Ascending aorta (tissue), 2 donors: Measurements from ENCODE around the gene DDX28. TPM values are rescaled to one million over a fixed set of nuclear protein-coding genes. Genes with fewer than 3 reads are reported as not detected.
"Not testable (repeated sequence)": the region's sequence is repeated elsewhere in the genome, so short reads cannot be mapped to it uniquely, and the experiment has no call there.

Source experiments
- DNase-seq, 2 donors: peaks; one replicate each; pipeline ENCODE4 v3.0.0-alpha.2; 2019; ENCODE audit warnings: low spot score in 2 of 2
- H3K27ac ChIP-seq, 2 donors: fragments of 200-600 bp; sonication (generic); one replicate each; pipeline ENCODE4 v1.5.1; 2016 to 2017; ENCODE audit warnings: mild to moderate bottlenecking in 1 of 2
- H3K27me3 ChIP-seq: fragments of 200-600 bp; sonication (generic); one replicate; pipeline ENCODE4 v1.5.1; 2017
- H3K36me3 ChIP-seq, 2 donors: fragments of 200-600 bp; sonication (generic); one replicate each; pipeline ENCODE4 v1.5.1; 2016
- H3K4me1 ChIP-seq, 2 donors: fragments of 200-600 bp; sonication (generic); one replicate each; pipeline ENCODE4 v1.5.1; 2016 to 2017; ENCODE audit warnings: mild to moderate bottlenecking in 1 of 2
- H3K4me3 ChIP-seq, 2 donors: fragments of 200-600 bp; sonication (generic); one replicate each; pipeline ENCODE4 v1.5.1; 2016 to 2017; ENCODE audit warnings: mild to moderate bottlenecking in 1 of 2
- H3K9me3 ChIP-seq, 2 donors: fragments of 200-600 bp; sonication (generic); one replicate each; pipeline ENCODE4 v1.5.1; 2016
- intact Hi-C: fragments of 100-400 bp; cut with DNase I; formaldehyde crosslinking; loops from one replicate; pipeline ENCODE4 v1.15.1; 2023
- total RNA-seq: library from RNA; depleted of rRNA; stranded (reverse); fragments of >200 nt; gene quantifications from one replicate; pipeline ENCODE4 v1.1.0, GENCODE V29; 2016
- TF ChIP-seq, protein P1 (sequence below), 3 experiments: fragments of 200-600 bp in 2 of 3; fragments of 450-650 bp in 1 of 3; sonication (generic) in 2 of 3; IDR thresholded peaks; one replicate each; pipeline ENCODE4 v1.5.1; 2016 to 2019; ENCODE audit warnings: antibody characterized with exemption in 3 of 3, mild to moderate bottlenecking in 1 of 3, moderate library complexity in 1 of 3

The DDX28 gene
- total RNA-seq, 1 donor from 2014 or later: 3.0 TPM

DNA sequence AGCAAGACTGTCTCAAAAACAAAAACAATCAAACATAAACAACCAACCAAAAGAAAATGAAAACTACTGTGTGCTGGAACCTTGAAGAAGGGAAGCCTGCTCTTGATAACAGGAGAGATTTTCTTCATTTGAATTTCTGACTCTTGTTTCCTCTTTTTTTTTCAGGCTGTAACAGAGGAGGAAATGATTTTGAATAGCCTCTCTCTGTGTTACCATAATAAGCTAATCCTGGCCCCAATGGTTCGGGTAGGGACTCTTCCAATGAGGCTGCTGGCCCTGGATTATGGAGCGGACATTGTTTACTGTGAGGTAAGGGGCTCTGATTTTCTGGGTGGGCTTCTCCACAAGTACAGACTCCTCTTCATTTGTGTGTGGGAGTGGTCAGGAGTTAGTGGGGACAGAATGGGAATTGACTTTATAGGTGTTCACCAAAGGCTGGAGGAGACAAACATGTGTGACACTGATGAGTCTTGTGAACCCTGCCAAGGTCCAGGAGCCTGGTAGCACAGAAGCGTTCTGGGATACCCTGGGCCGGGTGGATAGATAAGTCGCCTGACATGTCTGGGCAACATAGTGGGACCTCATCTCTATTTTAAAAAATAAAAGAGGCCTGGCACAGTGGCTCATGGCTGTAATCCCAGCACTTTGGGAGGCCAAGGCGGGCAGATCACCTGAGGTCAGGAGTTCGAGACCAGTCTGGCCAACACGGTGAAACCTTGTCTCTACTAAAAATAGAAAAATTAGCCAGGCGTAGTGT lies 15.0 kb upstream of the DDX28 start:
- no peak for DNase-seq

DNA sequence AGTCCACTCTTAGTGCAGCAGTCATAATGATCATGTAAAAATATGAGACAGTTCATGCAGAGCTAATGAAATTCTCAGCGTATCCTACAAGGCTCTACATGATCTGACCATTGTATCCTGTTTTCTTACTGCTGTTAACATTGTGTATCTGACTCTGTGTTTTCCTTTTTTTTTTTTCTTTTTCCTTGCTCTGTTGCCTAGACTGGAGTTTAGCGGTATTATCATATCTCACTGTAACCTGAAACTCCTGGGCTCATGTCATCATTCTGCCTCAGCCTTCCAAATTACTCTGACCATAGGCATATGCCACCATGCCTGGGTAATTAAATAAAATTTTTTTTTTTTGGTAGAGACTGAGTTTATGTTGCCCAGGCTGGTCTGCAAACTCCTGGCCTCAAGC lies 12.2 kb upstream of the DDX28 start:
- no peaks in the 10 kb centered on the region for H3K27me3 ChIP-seq
- H3K4me3 ChIP-seq: no peak overlapping the region
- H3K4me1 ChIP-seq: no peaks in the 10 kb centered on the region
- TF ChIP-seq, protein P1, sequence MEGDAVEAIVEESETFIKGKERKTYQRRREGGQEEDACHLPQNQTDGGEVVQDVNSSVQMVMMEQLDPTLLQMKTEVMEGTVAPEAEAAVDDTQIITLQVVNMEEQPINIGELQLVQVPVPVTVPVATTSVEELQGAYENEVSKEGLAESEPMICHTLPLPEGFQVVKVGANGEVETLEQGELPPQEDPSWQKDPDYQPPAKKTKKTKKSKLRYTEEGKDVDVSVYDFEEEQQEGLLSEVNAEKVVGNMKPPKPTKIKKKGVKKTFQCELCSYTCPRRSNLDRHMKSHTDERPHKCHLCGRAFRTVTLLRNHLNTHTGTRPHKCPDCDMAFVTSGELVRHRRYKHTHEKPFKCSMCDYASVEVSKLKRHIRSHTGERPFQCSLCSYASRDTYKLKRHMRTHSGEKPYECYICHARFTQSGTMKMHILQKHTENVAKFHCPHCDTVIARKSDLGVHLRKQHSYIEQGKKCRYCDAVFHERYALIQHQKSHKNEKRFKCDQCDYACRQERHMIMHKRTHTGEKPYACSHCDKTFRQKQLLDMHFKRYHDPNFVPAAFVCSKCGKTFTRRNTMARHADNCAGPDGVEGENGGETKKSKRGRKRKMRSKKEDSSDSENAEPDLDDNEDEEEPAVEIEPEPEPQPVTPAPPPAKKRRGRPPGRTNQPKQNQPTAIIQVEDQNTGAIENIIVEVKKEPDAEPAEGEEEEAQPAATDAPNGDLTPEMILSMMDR (IDR thresholded peaks at IDR 0.05): no peak
- no peak overlapping the region for H3K27ac ChIP-seq
- no peak for DNase-seq
- intact Hi-C loops: no loop called here
- H3K9me3 ChIP-seq: no peaks in the 10 kb centered on the region
- peaks cover 0 to 3% of the 10 kb centered on the region in 2 donors for H3K36me3 ChIP-seq

More for the DNA sequence above, 15.0 kb upstream of the DDX28 start:
- intact Hi-C loops: no loop called here
- H3K36me3 ChIP-seq: no peaks in the 10 kb centered on the region
- TF ChIP-seq, protein P1 (IDR thresholded peaks at IDR 0.05): no peak
- no peak overlapping the region for H3K4me3 ChIP-seq
- H3K4me1 ChIP-seq: no peaks in the 10 kb centered on the region
- no peaks in the 10 kb centered on the region for H3K27me3 ChIP-seq
- H3K27ac ChIP-seq: no peak overlapping the region
- H3K9me3 ChIP-seq: no peaks in the 10 kb centered on the region

- DNase-seq: no peak
- Histone ChIP-seq H3K36me3 (peaks cover 0 to 6% of the 10 kb centered on the region in 2 donors), H3K4me3 (no peak overlapping the region), H3K27me3 (no peaks in the 10 kb centered on the region), H3K4me1 (no peaks in the 10 kb centered on the region), H3K27ac (no peak overlapping the region), H3K9me3 (no peaks in the 10 kb centered on the region)
- TF ChIP-seq, protein P1 (IDR thresholded peaks at IDR 0.05): no peak
- intact Hi-C loops: no loop called here
These were observed 10.1 kb upstream of the DDX28 start for GRCh38 chr16:68033101-68033500.

DNA sequence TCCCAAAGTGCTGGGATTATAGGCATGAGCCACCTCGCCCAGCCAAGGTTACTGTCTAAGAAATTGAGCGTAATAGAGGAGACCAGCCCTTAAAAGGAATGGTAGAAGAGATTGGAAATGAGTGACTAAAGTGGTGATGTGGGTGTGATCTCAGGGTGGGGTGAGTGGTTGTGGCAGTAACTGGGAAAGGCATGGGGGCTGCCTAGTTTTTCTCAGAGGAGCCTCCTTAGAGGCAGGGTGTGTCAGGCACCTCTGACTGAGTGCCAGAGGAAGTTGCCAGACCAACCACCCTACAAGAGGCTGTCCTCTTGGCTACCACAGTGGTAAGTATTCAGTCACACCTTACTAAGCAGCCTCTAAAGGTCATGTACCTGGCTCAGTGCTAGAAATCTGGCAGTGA lies 8.9 kb upstream of the DDX28 start:
- H3K36me3 ChIP-seq: peaks cover 0 to 6% of the 10 kb centered on the region in 2 donors
- H3K27me3 ChIP-seq: no peaks in the 10 kb centered on the region
- intact Hi-C loops: no loop called here

GRCh38 chr16:68030108-68030507 lies 7.1 kb upstream of the DDX28 start:
- DNase-seq, H3K9me3 ChIP-seq, H3K4me3 ChIP-seq, H3K27me3 ChIP-seq, H3K4me1 ChIP-seq, H3K27ac ChIP-seq, H3K36me3 ChIP-seq, intact Hi-C loops: not testable (repeated sequence)

More for the DNA sequence above, 8.9 kb upstream of the DDX28 start:
- no peaks in the 10 kb centered on the region for H3K4me1 ChIP-seq
- DNase-seq: no peak
- no peak overlapping the region for H3K4me3 ChIP-seq
- TF ChIP-seq, protein P1 (IDR thresholded peaks at IDR 0.05): no peak
- no peaks in the 10 kb centered on the region for H3K9me3 ChIP-seq
- H3K27ac ChIP-seq: no peak overlapping the region

DNA sequence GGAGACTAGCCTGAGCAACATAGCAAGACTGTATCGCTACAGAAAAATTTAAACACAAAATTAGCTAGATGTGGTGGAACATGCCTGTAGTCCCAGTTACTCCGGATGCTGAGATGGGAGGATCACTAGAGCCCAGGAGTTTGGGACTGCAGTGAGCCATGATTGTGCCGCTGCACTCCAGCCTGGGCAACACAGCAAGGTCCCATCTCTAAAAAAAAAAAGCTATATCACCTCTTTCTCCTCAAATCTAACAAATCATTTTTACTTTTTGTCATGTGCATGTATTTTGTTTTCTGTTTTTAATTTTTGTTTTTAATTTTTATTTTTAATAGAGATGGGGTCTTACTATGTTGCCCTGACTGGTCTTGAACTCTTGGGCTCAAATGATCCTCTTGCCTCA lies 6.0 kb upstream of the DDX28 start:
- no peaks in the 10 kb centered on the region for H3K9me3 ChIP-seq
- no peak overlapping the region for H3K4me3 ChIP-seq
- TF ChIP-seq, protein P1 (IDR thresholded peaks at IDR 0.05): no peak
- no peak overlapping the region for H3K27ac ChIP-seq
- H3K4me1 ChIP-seq: peaks cover 0 to 3% of the 10 kb centered on the region in 2 donors
- H3K36me3 ChIP-seq: peaks cover 0 to 6% of the 10 kb centered on the region in 2 donors
- no peak for DNase-seq
- intact Hi-C loops: no loop called here
- no peaks in the 10 kb centered on the region for H3K27me3 ChIP-seq
